GM19468 (cell line): ENCODE results near the gene RPS6KL1.

Experiments
- ATAC-seq: cut with Tn5 transposase; IDR thresholded peaks from one replicate; pipeline ENCODE4 v1.9.1; 2021; ENCODE audit warnings: mild to moderate bottlenecking, moderate library complexity, moderate number of reproducible peaks; ENCODE audit not compliant: unreplicated experiment; ENCODE audit errors: extremely low read depth

The RPS6KL1 gene

GRCh38 chr14:74864198-74864597 lies 58.9 kb downstream of the RPS6KL1 start:
- ATAC-seq, result no peak

GRCh38 chr14:74863274-74863673 lies 59.8 kb downstream of the RPS6KL1 start:
- no peak for ATAC-seq

- ATAC-seq, result no peak
Measured at GRCh38 chr14:74861734-74862090, 61.3 kb downstream of the RPS6KL1 start.

- no peak for ATAC-seq
Measured at GRCh38 chr14:74860899-74861733, 61.9 kb downstream of the RPS6KL1 start.

GRCh38 chr14:74859757-74860552 lies 63.1 kb downstream of the RPS6KL1 start:
- ATAC-seq, result no peak

GRCh38 chr14:74858022-74858421 lies 65.0 kb downstream of the RPS6KL1 start:
- no peak for ATAC-seq

GRCh38 chr14:74856366-74856765 lies 66.7 kb downstream of the RPS6KL1 start:
- ATAC-seq, result no peak

- no peak for ATAC-seq
Measured at GRCh38 chr14:74855945-74856344, 67.1 kb downstream of the RPS6KL1 start.

- no peak for ATAC-seq
Measured at GRCh38 chr14:74855021-74855420, 68.0 kb downstream of the RPS6KL1 start.
